ENCODE results near the gene MICU2. TPM values are rescaled to one million over a fixed set of nuclear protein-coding genes. Genes with fewer than 3 reads are reported as not detected.

Gene MICU2
- total and polyA plus RNA-seq, 2 donors (not counting 3 experiments of a cell fraction or from before 2014, with no cell fraction given): 24.0 to 36.7 TPM

DNA sequence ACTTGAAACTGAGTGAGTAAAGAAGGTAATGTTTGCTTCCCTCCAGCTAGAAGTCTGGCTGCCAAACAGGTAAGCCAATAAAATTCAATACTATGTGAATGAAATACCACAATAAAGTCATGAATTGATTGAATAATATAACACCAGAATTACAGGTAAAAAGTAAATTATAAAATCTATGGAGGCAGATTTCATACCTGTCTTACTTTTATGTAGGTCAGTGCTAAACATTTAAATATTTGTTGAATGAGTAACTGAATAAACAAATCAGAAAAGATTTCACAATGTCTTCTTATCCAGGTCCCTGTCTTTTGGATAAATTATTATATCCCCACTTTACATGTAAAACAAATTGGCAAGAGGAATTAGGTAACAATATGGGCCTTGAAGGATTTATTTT lies 62.7 kb downstream of the MICU2 start:
- no peak overlapping the region for H2AFZ ChIP-seq (ENCODE audit: low read depth, low read length)
- H3K4me2 ChIP-seq (ENCODE audit: insufficient read depth, low read length): no peak overlapping the region
- no peak for FAIRE-seq
- CTCF ChIA-PET: no interaction called here
- H3K27me3 ChIP-seq (ENCODE audit: control insufficient read depth in 2 of 2, insufficient read depth in 2 of 2, low read length in 2 of 2): no peaks in the 10 kb centered on the region
- no peaks in the 10 kb centered on the region for H4K20me1 ChIP-seq (replicated peaks; ENCODE audit: control insufficient read depth, extremely low read depth, insufficient read depth, low read length)
- dilution Hi-C loops (cut with MboI; ENCODE audit: extremely low pct_ligation_motif_present, low sequenced_read_pairs) (no loop called here), intact Hi-C loops (cut with micrococcal nuclease) (no loop called here)
- no peaks in the 10 kb centered on the region for H3K36me3 ChIP-seq (ENCODE audit: control insufficient read depth in 2 of 2, extremely low read depth in 1 of 2, insufficient read depth in 2 of 2, low read length in 2 of 2)
- H3K79me2 ChIP-seq (ENCODE audit: control insufficient read depth, insufficient read depth, low read length): peaks cover 3% of the 10 kb centered on the region
- no peak overlapping the region for H3K4me3 ChIP-seq (replicated peaks in 1 of 3; ENCODE audit: insufficient read depth in 1 of 3, low read depth in 1 of 3, low read length in 3 of 3)
- H3K9me1 ChIP-seq (replicated peaks; ENCODE audit: control insufficient read depth, extremely low read depth, insufficient read depth, low read length): no peaks in the 10 kb centered on the region
- H3K4me1 ChIP-seq (ENCODE audit: control insufficient read depth, extremely low read depth, insufficient read depth, low read length): no peaks in the 10 kb centered on the region
- DNase-seq (ENCODE audit: low read depth, low spot score): no peak
- no peaks in the 10 kb centered on the region for H3K9me3 ChIP-seq (replicated peaks; ENCODE audit: control insufficient read depth, insufficient read depth, low read length)
- POLR2A ChIA-PET: no interaction called here
- TF ChIP-seq POLR2AphosphoS5 (IDR thresholded peaks at IDR 0.05; ENCODE audit: insufficient read depth, low read depth, low read length) (no peak), GATA2 (IDR thresholded peaks at IDR 0.05; ENCODE audit: insufficient read depth, insufficient read length, low read depth, low read length) (no peak), FOS (IDR thresholded peaks at IDR 0.05; ENCODE audit: borderline replicate concordance, insufficient read depth, low read length) (no peak), MYC (IDR thresholded peaks at IDR 0.05; ENCODE audit: low read depth, low read length) (no peak), JUN (IDR thresholded peaks at IDR 0.05; ENCODE audit: borderline replicate concordance, insufficient read depth, insufficient read length, low read depth) (no peak), EZH2 (IDR thresholded peaks at IDR 0.05; ENCODE audit: borderline replicate concordance, low read depth, low read length, severe bottlenecking) (no peak), POLR2A (IDR thresholded peaks at IDR 0.05; ENCODE audit: low read depth, low read length) (no peak)
- TF ChIP-seq, protein P1, sequence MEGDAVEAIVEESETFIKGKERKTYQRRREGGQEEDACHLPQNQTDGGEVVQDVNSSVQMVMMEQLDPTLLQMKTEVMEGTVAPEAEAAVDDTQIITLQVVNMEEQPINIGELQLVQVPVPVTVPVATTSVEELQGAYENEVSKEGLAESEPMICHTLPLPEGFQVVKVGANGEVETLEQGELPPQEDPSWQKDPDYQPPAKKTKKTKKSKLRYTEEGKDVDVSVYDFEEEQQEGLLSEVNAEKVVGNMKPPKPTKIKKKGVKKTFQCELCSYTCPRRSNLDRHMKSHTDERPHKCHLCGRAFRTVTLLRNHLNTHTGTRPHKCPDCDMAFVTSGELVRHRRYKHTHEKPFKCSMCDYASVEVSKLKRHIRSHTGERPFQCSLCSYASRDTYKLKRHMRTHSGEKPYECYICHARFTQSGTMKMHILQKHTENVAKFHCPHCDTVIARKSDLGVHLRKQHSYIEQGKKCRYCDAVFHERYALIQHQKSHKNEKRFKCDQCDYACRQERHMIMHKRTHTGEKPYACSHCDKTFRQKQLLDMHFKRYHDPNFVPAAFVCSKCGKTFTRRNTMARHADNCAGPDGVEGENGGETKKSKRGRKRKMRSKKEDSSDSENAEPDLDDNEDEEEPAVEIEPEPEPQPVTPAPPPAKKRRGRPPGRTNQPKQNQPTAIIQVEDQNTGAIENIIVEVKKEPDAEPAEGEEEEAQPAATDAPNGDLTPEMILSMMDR (IDR thresholded peaks at IDR 0.05; ENCODE audit: extremely low read depth in 1 of 2, insufficient read depth in 1 of 2, low read depth in 1 of 2, low read length in 2 of 2): no peak
- TF ChIP-seq, protein P2, sequence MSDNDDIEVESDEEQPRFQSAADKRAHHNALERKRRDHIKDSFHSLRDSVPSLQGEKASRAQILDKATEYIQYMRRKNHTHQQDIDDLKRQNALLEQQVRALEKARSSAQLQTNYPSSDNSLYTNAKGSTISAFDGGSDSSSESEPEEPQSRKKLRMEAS (IDR thresholded peaks at IDR 0.05; ENCODE audit: insufficient read depth, insufficient read length): no peak
- no peak overlapping the region for H3K27ac ChIP-seq (ENCODE audit: insufficient read depth, low read depth, low read length)
- no peak overlapping the region for H3K9ac ChIP-seq (replicated peaks; ENCODE audit: extremely low read depth, insufficient read depth, low read length)
- no TSS peak for BruUV-seq (replicated peaks)

All from endothelial cell of umbilical vein (primary cell).